WERI-Rb-1 (cell line): ENCODE measurements around the gene TXNIP.

ENCODE experiments used
- DNase-seq: peaks from one replicate; pipeline ENCODE4 v3.0.0-alpha.2; 2020
- H3K27ac ChIP-seq: fragments of 250-450 bp; sonication (Bioruptor Pico); 2 replicates; pipeline ENCODE4 v1.5.1; 2020; ENCODE audit warnings: mild to moderate bottlenecking, moderate library complexity
- H3K27me3 ChIP-seq: fragments of 250-450 bp; sonication (Bioruptor Pico); 2 replicates; pipeline ENCODE4 v1.5.1; 2021; ENCODE audit warnings: mild to moderate bottlenecking, low read depth, moderate library complexity; ENCODE audit not compliant: insufficient read depth, severe bottlenecking
- H3K36me3 ChIP-seq: fragments of 250-450 bp; sonication (Bioruptor Pico); 2 replicates; pipeline ENCODE4 v1.5.1; 2020; ENCODE audit warnings: mild to moderate bottlenecking, moderate library complexity
- H3K4me3 ChIP-seq: 2 replicates; pipeline ENCODE4 v1.5.1; 2011; ENCODE audit warnings: low read depth, mild to moderate bottlenecking, control low read depth, low read length
- H3K9me3 ChIP-seq: fragments of 250-450 bp; sonication (Bioruptor Pico); 2 replicates; pipeline ENCODE4 v1.5.1; 2021; ENCODE audit warnings: mild to moderate bottlenecking, moderate library complexity; ENCODE audit not compliant: severe bottlenecking
- CTCF ChIP-seq: IDR thresholded peaks from 2 replicates; pipeline ENCODE4 v1.5.1; 2011; ENCODE audit warnings: low read depth, mild to moderate bottlenecking, control low read depth, inconsistent platforms, low read length

The TXNIP gene

GRCh38 chr1:145979746-145980456 lies 16.5 kb downstream of the TXNIP start:
- Histone ChIP-seq H3K27ac (peak overlapping the region; percentile 55), H3K36me3 (no peaks in the 10 kb centered on the region), H3K4me3 (no peak overlapping the region), H3K27me3 (no peaks in the 10 kb centered on the region), H3K9me3 (no peaks in the 10 kb centered on the region)
- no peak for DNase-seq
- TF ChIP-seq CTCF, result no peak

GRCh38 chr1:145978854-145979745 lies 17.3 kb downstream of the TXNIP start:
- H3K4me3 ChIP-seq, result no peak overlapping the region
- H3K9me3 ChIP-seq, result no peaks in the 10 kb centered on the region
- H3K27me3 ChIP-seq, result no peaks in the 10 kb centered on the region
- peak; percentile 63 for TF ChIP-seq CTCF
- peak; percentile 98 for DNase-seq
- no peaks in the 10 kb centered on the region for H3K36me3 ChIP-seq
- peak overlapping the region; percentile 57 for H3K27ac ChIP-seq

GRCh38 chr1:145978471-145978853 lies 17.9 kb downstream of the TXNIP start:
- TF ChIP-seq CTCF, result no peak
- no peak overlapping the region for H3K4me3 ChIP-seq

GRCh38 chr1:145977486-145978470 lies 18.6 kb downstream of the TXNIP start:
- no peaks in the 10 kb centered on the region for H3K36me3 ChIP-seq
- no peak overlapping the region for H3K4me3 ChIP-seq
- peak; percentile 87 for DNase-seq
- no peaks in the 10 kb centered on the region for H3K27me3 ChIP-seq
- H3K9me3 ChIP-seq, result no peaks in the 10 kb centered on the region
- TF ChIP-seq CTCF, result peak; percentile 97
- H3K27ac ChIP-seq, result peak overlapping the region; percentile 21

More at GRCh38 chr1:145978471-145978853, 17.9 kb downstream of the TXNIP start:
- no peaks in the 10 kb centered on the region for H3K27me3 ChIP-seq
- H3K36me3 ChIP-seq, result no peaks in the 10 kb centered on the region
- no peak for DNase-seq
- H3K27ac ChIP-seq, result peak overlapping the region; percentile 57
- no peaks in the 10 kb centered on the region for H3K9me3 ChIP-seq

GRCh38 chr1:145977016-145977415 lies 19.4 kb downstream of the TXNIP start:
- TF ChIP-seq CTCF, result no peak
- H3K27me3 ChIP-seq, result no peaks in the 10 kb centered on the region
- peak overlapping the region; percentile 4; the same call in 1 of the 2 replicates for H3K27ac ChIP-seq
- no peak overlapping the region for H3K4me3 ChIP-seq
- DNase-seq, result no peak
- no peaks in the 10 kb centered on the region for H3K36me3 ChIP-seq
- H3K9me3 ChIP-seq, result no peaks in the 10 kb centered on the region
